Stimulated activated naive CD8-positive, alpha-beta T cell treated with anti-CD3 and anti-CD28 coated beads, Interleukin-15, Interleukin-2, amounts not matched to agents 100 U/mL and 50 U/mL, for 24 hours (primary cell): Measurements from ENCODE around the gene N4BP2L2.
"Not testable (repeated sequence)": the region's sequence is repeated elsewhere in the genome, so short reads cannot be mapped to it uniquely, and the experiment has no call there.

Source experiments
- ATAC-seq: fragments of 150-1000 bp; cut with Tn5 transposase; one replicate; pipeline ENCODE4 v1.10.0; 2021
- DNase-seq: peaks from one replicate; pipeline ENCODE4 v3.0.0; 2021

The N4BP2L2 gene

GRCh38 chr13:32538621-32539246 is at the start of gene N4BP2L2:
Gene N4BP2L2, minus strand, starts transcription at chr13:32538795. Its CDS starts 1,768 bp downstream, at chr13:32537027.
- ATAC-seq, result peak; percentile 96

GRCh38 chr13:32587811-32588170 is 49.2 kb upstream of the N4BP2L2 start:
- ATAC-seq (no peak), DNase-seq (no peak)

More at GRCh38 chr13:32538621-32539246, at the start of gene N4BP2L2:
- peak; percentile 87 for DNase-seq

GRCh38 chr13:32587011-32587810 is 48.6 kb upstream of the N4BP2L2 start:
- ATAC-seq (peak; percentile 46), DNase-seq (peak; percentile 73)

- peak; percentile 96 for ATAC-seq
- DNase-seq, result peak; percentile 96
Observed at GRCh38 chr13:32586080-32586900, 47.7 kb upstream of the N4BP2L2 start, which contains the start of gene PDS5B. Gene PDS5B, plus strand, starts transcription at chr13:32586452. Its CDS starts 62,321 bp downstream, at chr13:32648773.

- no peak for ATAC-seq
- peak; percentile 13 for DNase-seq
Observed at GRCh38 chr13:32585550-32586079, 47.0 kb upstream of the N4BP2L2 start.

- DNase-seq (no peak), ATAC-seq (no peak)
Observed at GRCh38 chr13:32582991-32583390, 44.4 kb upstream of the N4BP2L2 start.

GRCh38 chr13:32582281-32582680 is 43.7 kb upstream of the N4BP2L2 start:
- DNase-seq, result no peak
- no peak for ATAC-seq

GRCh38 chr13:32581177-32581786 is 42.7 kb upstream of the N4BP2L2 start:
- DNase-seq, result no peak
- no peak for ATAC-seq

GRCh38 chr13:32577032-32577431 is 38.4 kb upstream of the N4BP2L2 start:
- DNase-seq (no peak), ATAC-seq (no peak)

- DNase-seq, ATAC-seq: not testable (repeated sequence)
Observed at GRCh38 chr13:32575687-32576086, 37.1 kb upstream of the N4BP2L2 start.

GRCh38 chr13:32560842-32561241 is 22.2 kb upstream of the N4BP2L2 start:
- DNase-seq, ATAC-seq: not testable (repeated sequence)

GRCh38 chr13:32555613-32556012 is 17.0 kb upstream of the N4BP2L2 start:
- no peak for ATAC-seq
- DNase-seq, result no peak

GRCh38 chr13:32553720-32554119 is 15.1 kb upstream of the N4BP2L2 start:
- DNase-seq (no peak), ATAC-seq (no peak)

- ATAC-seq, result no peak
Observed at GRCh38 chr13:32549788-32550187, 11.2 kb upstream of the N4BP2L2 start.

GRCh38 chr13:32548837-32549236 is 10.2 kb upstream of the N4BP2L2 start:
- ATAC-seq, result no peak
- no peak for DNase-seq

More at GRCh38 chr13:32549788-32550187, 11.2 kb upstream of the N4BP2L2 start:
- no peak for DNase-seq

GRCh38 chr13:32545083-32545482 is 6.5 kb upstream of the N4BP2L2 start:
- no peak for ATAC-seq
- no peak for DNase-seq

GRCh38 chr13:32542221-32542620 is 3.6 kb upstream of the N4BP2L2 start:
- ATAC-seq, result no peak

GRCh38 chr13:32538143-32538620 is 413 bp downstream of the N4BP2L2 start:
- ATAC-seq (peak; percentile 85), DNase-seq (no peak)

More at GRCh38 chr13:32542221-32542620, 3.6 kb upstream of the N4BP2L2 start:
- no peak for DNase-seq

GRCh38 chr13:32537580-32538142 is 934 bp downstream of the N4BP2L2 start:
- DNase-seq (peak; percentile 63), ATAC-seq (no peak)

- DNase-seq (no peak), ATAC-seq (no peak)
Observed at GRCh38 chr13:32535748-32536147, 2.8 kb downstream of the N4BP2L2 start.

- DNase-seq (no peak), ATAC-seq (no peak)
Observed at GRCh38 chr13:32535115-32535514, 3.5 kb downstream of the N4BP2L2 start.
